22Rv1 (cell line): ENCODE measurements around the gene CAPN12.

Experiments used
- ZFX ChIP-seq: fragments of 450-650 bp; IDR thresholded peaks from 2 replicates; pipeline ENCODE4 v1.6.1; 2017; ENCODE audit warnings: antibody characterized with exemption, borderline replicate concordance
- TF ChIP-seq, protein P1 (sequence below): fragments of 450-650 bp; IDR thresholded peaks from 2 replicates; pipeline ENCODE4 v1.5.1; 2017; ENCODE audit warnings: mild to moderate bottlenecking

DNA sequence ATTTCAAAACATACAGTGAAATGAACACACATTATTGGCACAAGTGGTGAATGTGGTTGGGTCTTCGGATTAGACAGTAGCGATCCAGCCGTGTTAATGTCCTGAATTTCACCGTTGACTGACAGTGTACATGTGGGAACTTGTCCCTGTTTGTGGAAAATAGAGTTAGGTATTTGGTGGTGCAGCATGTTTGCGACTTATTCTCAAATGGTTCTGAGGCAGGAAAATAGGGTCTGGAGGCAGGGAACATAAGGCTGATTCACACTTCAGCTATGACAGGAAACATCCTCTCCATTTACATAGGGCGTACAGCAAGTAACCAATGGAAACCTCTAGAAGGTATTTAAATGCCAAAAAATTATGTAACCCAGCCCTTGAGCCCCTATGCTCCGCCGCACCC is 48.9 kb upstream of the CAPN12 start:
- TF ChIP-seq, protein P1, sequence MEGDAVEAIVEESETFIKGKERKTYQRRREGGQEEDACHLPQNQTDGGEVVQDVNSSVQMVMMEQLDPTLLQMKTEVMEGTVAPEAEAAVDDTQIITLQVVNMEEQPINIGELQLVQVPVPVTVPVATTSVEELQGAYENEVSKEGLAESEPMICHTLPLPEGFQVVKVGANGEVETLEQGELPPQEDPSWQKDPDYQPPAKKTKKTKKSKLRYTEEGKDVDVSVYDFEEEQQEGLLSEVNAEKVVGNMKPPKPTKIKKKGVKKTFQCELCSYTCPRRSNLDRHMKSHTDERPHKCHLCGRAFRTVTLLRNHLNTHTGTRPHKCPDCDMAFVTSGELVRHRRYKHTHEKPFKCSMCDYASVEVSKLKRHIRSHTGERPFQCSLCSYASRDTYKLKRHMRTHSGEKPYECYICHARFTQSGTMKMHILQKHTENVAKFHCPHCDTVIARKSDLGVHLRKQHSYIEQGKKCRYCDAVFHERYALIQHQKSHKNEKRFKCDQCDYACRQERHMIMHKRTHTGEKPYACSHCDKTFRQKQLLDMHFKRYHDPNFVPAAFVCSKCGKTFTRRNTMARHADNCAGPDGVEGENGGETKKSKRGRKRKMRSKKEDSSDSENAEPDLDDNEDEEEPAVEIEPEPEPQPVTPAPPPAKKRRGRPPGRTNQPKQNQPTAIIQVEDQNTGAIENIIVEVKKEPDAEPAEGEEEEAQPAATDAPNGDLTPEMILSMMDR = no peak
- no peak for TF ChIP-seq ZFX
